GM19324 (cell line): ENCODE data around the gene COL11A1.
"Not testable (repeated sequence)": the region's sequence is repeated elsewhere in the genome, so short reads cannot be mapped to it uniquely, and the experiment has no call there.

Experiments
- ATAC-seq: cut with Tn5 transposase; IDR thresholded peaks from one replicate; pipeline ENCODE4 v1.9.1; 2021; ENCODE audit warnings: mild to moderate bottlenecking, moderate library complexity; ENCODE audit not compliant: unreplicated experiment, low FRiP score

COL11A1 gene

GRCh38 chr1:103108376-103109150, at the start of gene COL11A1:
Gene COL11A1, minus strand, starts transcription at chr1:103108522. Its CDS starts 344 bp downstream, at chr1:103108178.
- no peak for ATAC-seq

DNA sequence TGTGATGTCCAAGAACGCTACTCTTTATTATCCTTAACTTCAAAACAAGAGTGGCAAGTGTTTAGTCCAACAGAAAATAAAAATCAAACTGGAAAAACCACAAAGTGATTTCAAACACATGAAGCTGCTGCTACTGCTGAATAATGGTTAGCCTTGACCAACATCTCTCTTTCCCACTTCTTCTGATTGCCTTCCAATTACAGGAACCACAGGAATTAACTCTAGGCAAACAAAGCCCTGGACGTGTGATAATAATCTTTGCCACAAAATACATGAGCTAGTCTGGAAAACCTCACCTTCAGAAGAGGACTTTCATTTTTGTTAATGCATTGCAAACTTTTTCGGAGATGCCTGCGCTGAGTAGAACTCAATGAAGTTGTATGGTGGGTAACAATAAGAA, 48.6 kb upstream of the COL11A1 start:
- ATAC-seq: no peak

DNA sequence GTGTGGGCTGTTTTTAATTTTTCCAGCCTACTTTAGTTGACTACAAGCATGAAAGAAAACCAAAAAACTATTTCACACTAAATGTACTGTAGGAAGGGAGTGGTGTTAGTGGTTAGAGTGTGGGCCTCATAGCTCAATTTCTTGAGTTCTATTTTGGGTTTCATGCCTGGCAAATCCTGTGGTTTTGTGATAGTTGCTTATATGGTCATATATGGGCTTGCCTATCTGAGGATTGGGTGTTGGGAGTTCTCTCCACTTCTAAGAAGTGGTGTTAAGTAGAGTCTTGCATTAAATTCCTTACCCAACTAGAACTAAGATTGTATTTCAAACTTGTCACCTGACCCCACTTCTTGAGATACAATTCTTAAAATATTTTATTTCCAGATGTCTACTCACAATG, 37.8 kb upstream of the COL11A1 start:
- ATAC-seq: no peak

- ATAC-seq: no peak
Observed at GRCh38 chr1:103145449-103145848, 37.1 kb upstream of the COL11A1 start.

- no peak for ATAC-seq
Observed at GRCh38 chr1:103144681-103145080, 36.4 kb upstream of the COL11A1 start.

DNA sequence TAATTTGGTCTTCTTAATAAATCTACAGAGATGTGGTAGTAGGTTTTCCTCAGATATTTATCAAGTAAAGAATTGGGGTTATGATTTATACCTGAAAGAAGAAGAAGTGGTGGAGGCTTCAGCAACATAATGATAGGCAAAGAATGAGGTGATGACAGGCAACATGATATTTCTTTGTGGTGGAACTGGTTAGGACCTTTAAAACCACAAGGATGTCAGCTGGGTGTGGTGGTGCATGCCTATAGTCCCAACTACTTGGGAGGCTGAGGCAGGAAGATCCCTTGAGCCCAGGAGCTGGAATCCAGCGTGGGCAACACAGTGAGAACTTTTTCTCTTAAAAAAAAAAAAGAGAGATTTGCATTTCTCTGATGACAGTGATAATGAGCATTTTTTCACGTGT, 34.1 kb upstream of the COL11A1 start:
- ATAC-seq: no peak

DNA sequence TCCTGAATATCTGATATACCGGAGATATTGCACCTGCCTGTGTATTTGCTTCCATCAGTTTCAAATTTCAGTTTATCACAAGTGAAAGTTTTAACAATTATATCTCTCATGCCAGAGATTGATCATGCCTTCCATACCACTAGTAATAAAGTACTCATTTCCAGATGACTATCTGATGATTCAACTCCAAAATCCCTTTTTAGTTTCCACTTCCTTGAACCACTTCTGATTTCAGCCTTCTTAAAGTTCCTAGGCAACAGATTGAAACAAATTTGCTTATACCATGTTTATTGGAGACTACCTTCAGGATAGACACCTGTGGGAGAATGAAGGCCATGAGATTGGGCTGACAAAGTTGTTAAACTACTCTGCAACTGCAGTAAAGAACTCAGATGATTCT, 21.5 kb upstream of the COL11A1 start:
- no peak for ATAC-seq

GRCh38 chr1:103129255-103129654, 20.9 kb upstream of the COL11A1 start:
- no peak for ATAC-seq

DNA sequence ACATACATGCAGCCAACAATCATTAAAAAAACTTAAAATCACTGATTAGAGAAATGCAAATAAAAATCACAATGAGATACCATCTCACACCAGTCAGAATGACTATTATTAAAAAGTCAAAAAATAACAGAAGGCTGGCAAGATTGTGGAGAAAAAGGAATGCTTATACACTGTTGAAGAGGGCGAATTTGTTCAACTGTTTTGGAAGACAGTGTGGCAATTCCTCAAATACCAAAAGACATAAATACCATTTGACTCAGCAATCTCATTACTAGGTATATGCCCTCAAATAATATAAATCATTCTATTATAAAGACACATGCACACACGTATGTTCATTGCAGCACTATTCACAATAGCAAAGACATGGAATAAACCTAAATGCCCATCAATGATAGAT, 19.9 kb upstream of the COL11A1 start:
- not testable (repeated sequence) for ATAC-seq

DNA sequence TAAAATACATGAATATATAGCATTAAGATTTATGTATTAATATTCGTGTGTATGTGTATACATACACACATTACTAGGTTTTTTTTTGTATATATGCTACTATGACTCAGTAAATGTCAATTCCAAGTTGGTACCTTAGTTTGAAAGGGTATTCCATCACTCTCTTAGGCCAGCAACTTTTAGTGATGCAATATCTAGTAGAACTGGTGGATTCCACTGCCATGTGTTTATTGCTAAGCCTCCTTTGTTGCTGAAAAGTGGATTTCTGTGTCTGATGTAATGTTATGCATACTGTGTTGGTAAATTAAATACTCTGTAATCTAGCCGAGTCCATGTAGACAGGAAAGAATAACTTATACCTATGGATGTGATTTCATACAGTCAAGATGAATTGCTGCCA, 16.9 kb upstream of the COL11A1 start:
- no peak for ATAC-seq

DNA sequence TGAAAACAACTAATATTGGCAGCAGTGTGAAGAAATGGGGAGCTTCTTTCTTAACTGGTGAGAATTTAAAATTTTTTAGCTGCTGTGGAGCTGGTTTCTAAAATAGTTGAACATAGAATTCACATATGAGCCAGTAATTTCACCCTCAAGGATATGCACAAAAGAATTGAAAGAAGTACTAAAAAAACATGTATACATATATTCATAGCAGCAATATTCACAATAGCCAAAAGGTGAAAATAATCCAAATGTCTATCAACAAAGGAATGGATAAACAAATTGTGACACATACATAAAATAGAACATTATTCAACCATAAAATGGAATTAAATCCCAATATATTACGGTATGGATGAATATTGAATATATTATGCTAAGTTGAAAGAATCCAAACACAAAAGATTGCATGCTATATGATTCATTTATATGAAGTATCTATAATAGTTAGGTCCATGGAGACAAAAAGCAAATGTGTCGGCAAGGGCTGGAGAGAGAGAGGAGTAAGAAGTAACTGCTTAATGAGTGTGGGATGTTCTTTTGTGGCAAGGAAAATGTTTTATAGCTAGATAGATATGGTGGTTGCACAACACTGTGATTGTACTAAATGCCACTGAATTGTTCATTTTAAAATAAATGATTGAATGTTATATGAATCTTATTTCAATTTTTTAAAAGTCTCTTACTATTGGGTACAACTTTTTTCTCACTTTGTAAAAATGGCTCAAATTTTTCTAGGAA, 14.8 kb upstream of the COL11A1 start:
- no peak for ATAC-seq

DNA sequence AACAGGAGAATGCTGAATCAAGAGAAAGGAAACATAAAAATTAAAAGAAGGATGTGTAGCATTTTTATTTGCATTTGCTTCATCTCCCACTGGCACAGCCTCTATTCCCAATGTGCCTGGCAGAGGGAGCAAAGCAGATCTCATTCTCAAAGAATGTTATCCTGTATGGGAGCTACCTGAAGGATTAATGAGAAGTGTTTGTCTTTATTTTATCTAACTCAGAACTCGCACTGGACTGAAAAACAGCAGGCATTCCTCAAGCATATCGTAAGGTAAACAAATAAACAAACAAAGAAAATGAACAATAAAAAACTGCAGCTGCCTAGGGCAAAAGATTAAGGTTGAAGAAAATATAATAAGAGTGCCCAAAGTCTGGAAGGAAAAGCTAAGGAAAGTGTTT, 12.7 kb upstream of the COL11A1 start:
- ATAC-seq: no peak

- no peak for ATAC-seq
Observed at GRCh38 chr1:103112546-103112945, 4.2 kb upstream of the COL11A1 start.

- ATAC-seq: no peak
Observed at GRCh38 chr1:103111926-103112325, 3.6 kb upstream of the COL11A1 start.

- ATAC-seq: no peak
Observed at GRCh38 chr1:103110701-103111100, 2.4 kb upstream of the COL11A1 start.

- ATAC-seq: no peak
Observed at GRCh38 chr1:103109311-103109920, 1.1 kb upstream of the COL11A1 start.

DNA sequence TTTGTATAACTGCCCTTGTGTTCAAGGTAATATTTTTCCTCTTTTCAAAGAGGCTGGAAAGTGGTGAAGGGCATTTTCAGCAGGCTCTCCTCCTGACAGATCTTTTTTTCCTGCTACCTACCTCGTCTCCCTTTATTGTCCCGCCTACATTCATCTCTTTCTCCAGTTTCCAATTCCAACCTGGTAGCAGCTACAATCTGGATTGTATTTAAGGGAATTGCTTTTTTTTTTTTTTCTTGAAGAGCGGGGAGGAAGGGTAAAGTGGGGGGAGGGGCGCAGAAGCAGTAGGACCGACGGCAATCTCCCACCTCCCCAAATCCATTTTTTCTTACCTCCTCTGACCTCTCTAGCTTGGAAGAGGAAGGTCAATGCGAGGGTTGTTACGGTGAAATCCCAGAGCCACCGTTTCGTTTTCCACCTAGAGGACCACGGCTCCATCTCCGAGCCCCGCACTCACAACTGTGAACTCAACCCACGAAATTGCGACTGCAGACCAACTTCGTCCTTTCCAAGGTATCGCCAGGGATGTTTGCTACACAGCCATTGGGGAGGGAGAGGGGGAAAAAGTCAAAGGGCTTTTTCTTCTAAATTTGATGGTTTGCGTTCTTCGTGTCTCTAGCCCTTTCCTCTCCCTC, 464 bp downstream of the COL11A1 start:
- no peak for ATAC-seq

GRCh38 chr1:103106426-103107341, 1.6 kb downstream of the COL11A1 start:
- peak; percentile 82 for ATAC-seq

- no peak for ATAC-seq
Observed at GRCh38 chr1:103101399-103101798, 6.9 kb downstream of the COL11A1 start.

DNA sequence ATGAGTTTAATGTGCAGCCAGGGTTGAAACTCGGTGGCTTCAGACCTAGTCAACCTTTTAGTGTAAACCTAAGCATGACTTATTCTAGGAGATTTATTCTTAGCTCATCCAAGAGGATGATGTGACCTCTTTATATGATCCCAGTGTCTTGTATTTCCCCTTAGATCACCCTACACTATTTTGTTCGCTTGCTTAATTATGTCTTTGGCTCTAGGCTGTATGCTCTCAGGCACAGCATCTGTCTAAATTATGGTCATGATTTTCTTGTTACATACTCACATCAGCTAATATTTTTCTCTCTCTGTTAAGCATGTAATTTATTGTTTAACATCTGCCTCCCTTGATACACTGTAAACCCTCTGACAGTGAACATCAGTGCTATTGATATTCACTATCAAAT, 19.1 kb downstream of the COL11A1 start:
- ATAC-seq: no peak
